ENCODE results near the gene CRYL1. TPM values are rescaled to one million over a fixed set of nuclear protein-coding genes. Genes with fewer than 3 reads are reported as not detected.

The CRYL1 gene
- total and polyA plus RNA-seq, 2 experiments from 2014 or later = 65.5 to 66.2 TPM

DNA sequence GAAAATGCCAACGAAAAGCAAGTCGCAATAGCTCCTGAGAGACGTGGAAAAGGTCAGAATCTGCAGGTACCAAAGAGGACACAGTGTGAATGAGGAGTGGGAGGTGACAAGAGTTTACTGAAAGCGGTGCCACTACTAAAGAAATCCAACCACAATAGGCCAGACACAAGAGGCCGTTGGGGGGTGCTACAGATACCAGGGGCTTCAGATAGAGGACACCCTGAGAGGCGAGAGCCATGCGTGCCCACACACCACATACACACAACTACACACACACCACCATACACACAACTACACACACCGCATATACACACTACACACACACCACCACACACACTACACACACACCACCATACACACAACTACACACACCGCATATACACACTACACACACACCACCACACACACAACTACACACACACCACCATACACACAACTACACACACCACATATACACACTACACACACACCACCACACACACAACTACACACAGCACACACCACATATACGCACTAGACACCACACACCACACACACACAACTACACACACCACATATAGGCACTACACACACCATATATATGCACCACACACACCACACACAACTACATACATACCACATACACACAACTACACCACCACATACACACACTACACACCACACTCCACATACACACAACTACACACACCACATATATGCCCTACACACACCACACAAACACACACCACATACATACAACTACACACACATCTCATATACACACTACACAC, 28.5 kb downstream of the CRYL1 start:
- no peak overlapping the region for H2AFZ ChIP-seq
- H3K4me1 ChIP-seq (ENCODE audit: insufficient read depth) = no peaks in the 10 kb centered on the region
- no peaks in the 10 kb centered on the region for H3K9me3 ChIP-seq (ENCODE audit: low read depth)
- no peak overlapping the region for H3K4me3 ChIP-seq
- H4K20me1 ChIP-seq (ENCODE audit: insufficient read depth, poor library complexity, severe bottlenecking) = no peaks in the 10 kb centered on the region
- no peaks in the 10 kb centered on the region for H3K9me2 ChIP-seq (replicated peaks; ENCODE audit: insufficient read depth)
- TF ChIP-seq EZH2 (IDR thresholded peaks at IDR 0.05; ENCODE audit: borderline replicate concordance) (no peak), EZH2phosphoT487 (IDR thresholded peaks at IDR 0.05; ENCODE audit: low read depth, severe bottlenecking, unreplicated experiment) (no peak)
- TF ChIP-seq, protein P1, sequence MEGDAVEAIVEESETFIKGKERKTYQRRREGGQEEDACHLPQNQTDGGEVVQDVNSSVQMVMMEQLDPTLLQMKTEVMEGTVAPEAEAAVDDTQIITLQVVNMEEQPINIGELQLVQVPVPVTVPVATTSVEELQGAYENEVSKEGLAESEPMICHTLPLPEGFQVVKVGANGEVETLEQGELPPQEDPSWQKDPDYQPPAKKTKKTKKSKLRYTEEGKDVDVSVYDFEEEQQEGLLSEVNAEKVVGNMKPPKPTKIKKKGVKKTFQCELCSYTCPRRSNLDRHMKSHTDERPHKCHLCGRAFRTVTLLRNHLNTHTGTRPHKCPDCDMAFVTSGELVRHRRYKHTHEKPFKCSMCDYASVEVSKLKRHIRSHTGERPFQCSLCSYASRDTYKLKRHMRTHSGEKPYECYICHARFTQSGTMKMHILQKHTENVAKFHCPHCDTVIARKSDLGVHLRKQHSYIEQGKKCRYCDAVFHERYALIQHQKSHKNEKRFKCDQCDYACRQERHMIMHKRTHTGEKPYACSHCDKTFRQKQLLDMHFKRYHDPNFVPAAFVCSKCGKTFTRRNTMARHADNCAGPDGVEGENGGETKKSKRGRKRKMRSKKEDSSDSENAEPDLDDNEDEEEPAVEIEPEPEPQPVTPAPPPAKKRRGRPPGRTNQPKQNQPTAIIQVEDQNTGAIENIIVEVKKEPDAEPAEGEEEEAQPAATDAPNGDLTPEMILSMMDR (IDR thresholded peaks at IDR 0.05; ENCODE audit: poor library complexity) = no peak
- H3K4me2 ChIP-seq = no peak overlapping the region
- no peak for DNase-seq (ENCODE audit: low spot score)
- H3K27me3 ChIP-seq = no peaks in the 10 kb centered on the region
- no peak overlapping the region for H3K27ac ChIP-seq
- no peaks in the 10 kb centered on the region for H3K79me2 ChIP-seq
- no peaks in the 10 kb centered on the region for H3K36me3 ChIP-seq (replicated peaks; ENCODE audit: insufficient read depth, low read depth)
- 95% methylated on average over 8 of the region's 10 CpGs for WGBS (ENCODE audit: low lambda C conversion rate, missing lambda C conversion rate)

DNA sequence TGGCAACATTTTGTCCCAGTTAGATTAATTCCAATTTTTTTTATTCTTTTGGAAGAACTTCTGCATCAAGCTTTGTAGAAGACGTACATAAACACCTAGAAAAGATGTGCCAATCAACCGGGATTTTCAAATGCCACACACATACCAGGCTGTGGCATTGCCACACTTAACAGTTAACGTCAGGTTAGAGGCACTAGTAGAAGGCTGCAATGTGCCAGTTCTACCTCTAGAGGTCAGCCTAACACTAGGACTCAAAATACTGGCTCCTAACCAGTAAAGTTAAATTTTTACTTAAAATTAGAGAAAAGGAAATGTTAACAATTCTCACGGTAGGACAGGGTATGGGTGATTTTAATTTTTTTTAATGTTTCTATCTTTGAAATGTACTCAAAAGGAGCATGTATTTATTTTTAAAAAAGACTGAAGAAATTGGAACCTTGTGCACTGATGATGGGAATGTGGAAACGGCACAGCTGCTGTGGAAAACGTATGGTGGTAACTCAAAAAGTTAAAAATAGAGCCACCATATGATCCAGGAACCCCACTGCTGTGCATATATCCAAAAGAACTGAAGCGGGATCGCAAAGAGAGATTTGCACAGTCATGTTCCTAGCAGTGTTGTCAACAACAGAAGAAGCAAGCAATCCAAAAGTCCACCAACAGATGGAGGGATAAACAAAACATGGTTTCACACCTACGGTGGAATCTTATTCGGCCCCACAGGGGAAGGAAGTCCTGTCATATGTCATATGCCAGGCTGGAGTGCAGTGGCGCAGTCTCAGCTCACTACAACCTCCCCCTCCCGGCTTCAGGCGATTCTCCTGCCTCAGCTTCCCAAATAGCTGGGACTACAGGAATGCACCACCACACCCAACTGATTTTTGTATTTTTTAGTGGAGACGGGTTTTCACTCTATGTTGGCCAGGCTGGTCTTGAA, 30.3 kb downstream of the CRYL1 start:
- TF ChIP-seq, protein P1 (IDR thresholded peaks at IDR 0.05; ENCODE audit: poor library complexity) = peak; percentile 98
- TF ChIP-seq EZH2phosphoT487 (IDR thresholded peaks at IDR 0.05; ENCODE audit: low read depth, severe bottlenecking, unreplicated experiment) = no peak
- Histone ChIP-seq H3K9me3 (ENCODE audit: low read depth) (no peaks in the 10 kb centered on the region), H3K36me3 (replicated peaks; ENCODE audit: insufficient read depth, low read depth) (no peaks in the 10 kb centered on the region), H3K4me1 (ENCODE audit: insufficient read depth) (no peaks in the 10 kb centered on the region), H3K27me3 (no peaks in the 10 kb centered on the region), H2AFZ (no peak overlapping the region), H3K4me2 (peak overlapping the region; percentile 50), H3K4me3 (no peak overlapping the region), H3K27ac (no peak overlapping the region), H3K9me2 (replicated peaks; ENCODE audit: insufficient read depth) (no peaks in the 10 kb centered on the region), H3K79me2 (no peaks in the 10 kb centered on the region), H4K20me1 (ENCODE audit: insufficient read depth, poor library complexity, severe bottlenecking) (no peaks in the 10 kb centered on the region)
- peak; percentile 79 for DNase-seq (ENCODE audit: low spot score)
- WGBS (ENCODE audit: low lambda C conversion rate, missing lambda C conversion rate) = 45% methylated on average over 14 of the region's 14 CpGs

- DNase-seq (ENCODE audit: low spot score) = no peak
- H4K20me1 ChIP-seq (ENCODE audit: insufficient read depth, poor library complexity, severe bottlenecking) = no peaks in the 10 kb centered on the region
- WGBS (ENCODE audit: low lambda C conversion rate, missing lambda C conversion rate) = 53% methylated on average over 8 of the region's 8 CpGs
- no peaks in the 10 kb centered on the region for H3K27me3 ChIP-seq
- H3K36me3 ChIP-seq (replicated peaks; ENCODE audit: insufficient read depth, low read depth) = no peaks in the 10 kb centered on the region
- H3K9me2 ChIP-seq (replicated peaks; ENCODE audit: insufficient read depth) = no peaks in the 10 kb centered on the region
- no peak overlapping the region for H3K4me2 ChIP-seq
- no peaks in the 10 kb centered on the region for H3K79me2 ChIP-seq
- no peaks in the 10 kb centered on the region for H3K4me1 ChIP-seq (ENCODE audit: insufficient read depth)
- no peak overlapping the region for H2AFZ ChIP-seq
- no peak overlapping the region for H3K4me3 ChIP-seq
- H3K9me3 ChIP-seq (ENCODE audit: low read depth) = no peaks in the 10 kb centered on the region
- H3K27ac ChIP-seq = no peak overlapping the region
- TF ChIP-seq, protein P1 (IDR thresholded peaks at IDR 0.05; ENCODE audit: poor library complexity) = no peak
- TF ChIP-seq EZH2 (IDR thresholded peaks at IDR 0.05; ENCODE audit: borderline replicate concordance) (no peak), EZH2phosphoT487 (IDR thresholded peaks at IDR 0.05; ENCODE audit: low read depth, severe bottlenecking, unreplicated experiment) (no peak)
Observed at GRCh38 chr13:20494656-20495055, 31.0 kb downstream of the CRYL1 start.
